NCI-H1048 (cell line): ENCODE results near the gene CYP11A1.

ENCODE experiments used
- DNase-seq: peaks from one replicate; lab custom pipeline; 2025; lab: John Stamatoyannopoulos, UW

CYP11A1 gene

GRCh38 chr15:74347757-74348250, 19.6 kb downstream of the CYP11A1 start:
- no peak for DNase-seq

- DNase-seq, result no peak
These were observed 22.4 kb downstream of the CYP11A1 start for GRCh38 chr15:74345051-74345450.

GRCh38 chr15:74343797-74344127, 23.7 kb downstream of the CYP11A1 start:
- DNase-seq, result no peak

DNA sequence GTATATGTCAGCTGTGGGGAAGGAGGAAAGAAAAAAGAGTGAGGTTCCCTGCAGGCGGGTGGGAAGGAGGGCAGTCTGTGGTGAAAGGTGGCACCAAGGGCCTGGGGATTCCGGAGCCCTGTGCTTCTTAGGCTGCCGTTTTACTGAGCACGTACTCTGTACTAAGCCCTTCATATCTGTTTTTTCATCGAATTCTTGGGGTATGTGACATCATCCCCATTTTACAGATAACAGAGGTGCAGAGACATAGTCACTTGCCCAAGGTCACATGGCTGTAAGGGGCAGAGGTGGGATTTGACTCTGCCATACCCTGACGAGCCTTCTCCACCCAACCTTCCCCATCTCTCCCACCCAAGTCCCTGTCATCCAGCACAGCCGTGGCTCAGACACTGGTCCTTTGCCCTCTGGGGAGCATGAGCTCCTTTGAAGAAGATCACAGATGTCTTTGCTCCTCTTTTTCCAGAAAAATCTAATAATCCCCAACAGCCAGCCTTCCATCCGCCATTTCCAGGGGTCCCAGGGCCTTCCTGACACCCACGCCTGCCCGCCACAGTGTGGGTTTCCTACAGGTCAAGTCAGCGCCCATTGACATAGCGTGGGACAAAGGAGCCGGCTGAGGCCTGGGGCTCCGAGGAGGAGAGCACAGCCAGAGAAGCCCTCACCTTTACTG, 24.2 kb downstream of the CYP11A1 start:
- no peak for DNase-seq

- DNase-seq, result no peak
These were observed 27.3 kb downstream of the CYP11A1 start for GRCh38 chr15:74340150-74340549.

DNA sequence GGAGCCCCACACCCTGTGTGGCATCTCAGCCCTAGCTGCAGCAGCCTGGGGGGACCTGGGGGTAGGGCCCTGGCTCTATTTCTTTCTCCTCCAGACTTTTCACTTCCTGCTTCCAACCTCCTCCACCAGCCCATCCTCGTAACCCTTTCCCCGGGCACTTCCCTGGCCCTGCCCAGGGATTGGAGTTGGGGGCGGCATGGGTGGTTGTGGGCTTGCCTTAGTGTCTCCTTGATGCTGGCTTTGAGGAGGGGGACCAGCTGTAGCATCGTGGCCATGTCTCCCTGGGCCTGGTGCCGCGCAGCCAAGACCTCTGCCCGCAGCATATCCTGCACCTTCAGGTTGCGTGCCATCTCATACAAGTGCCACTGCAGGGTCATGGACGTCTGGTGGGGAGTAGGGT, 28.1 kb downstream of the CYP11A1 start:
- no peak for DNase-seq

- DNase-seq, result no peak
These were observed 28.8 kb downstream of the CYP11A1 start for GRCh38 chr15:74338676-74339075.

- no peak for DNase-seq
These were observed 29.7 kb downstream of the CYP11A1 start for GRCh38 chr15:74337607-74338211.

GRCh38 chr15:74337146-74337545, 30.3 kb downstream of the CYP11A1 start:
- no peak for DNase-seq

DNA sequence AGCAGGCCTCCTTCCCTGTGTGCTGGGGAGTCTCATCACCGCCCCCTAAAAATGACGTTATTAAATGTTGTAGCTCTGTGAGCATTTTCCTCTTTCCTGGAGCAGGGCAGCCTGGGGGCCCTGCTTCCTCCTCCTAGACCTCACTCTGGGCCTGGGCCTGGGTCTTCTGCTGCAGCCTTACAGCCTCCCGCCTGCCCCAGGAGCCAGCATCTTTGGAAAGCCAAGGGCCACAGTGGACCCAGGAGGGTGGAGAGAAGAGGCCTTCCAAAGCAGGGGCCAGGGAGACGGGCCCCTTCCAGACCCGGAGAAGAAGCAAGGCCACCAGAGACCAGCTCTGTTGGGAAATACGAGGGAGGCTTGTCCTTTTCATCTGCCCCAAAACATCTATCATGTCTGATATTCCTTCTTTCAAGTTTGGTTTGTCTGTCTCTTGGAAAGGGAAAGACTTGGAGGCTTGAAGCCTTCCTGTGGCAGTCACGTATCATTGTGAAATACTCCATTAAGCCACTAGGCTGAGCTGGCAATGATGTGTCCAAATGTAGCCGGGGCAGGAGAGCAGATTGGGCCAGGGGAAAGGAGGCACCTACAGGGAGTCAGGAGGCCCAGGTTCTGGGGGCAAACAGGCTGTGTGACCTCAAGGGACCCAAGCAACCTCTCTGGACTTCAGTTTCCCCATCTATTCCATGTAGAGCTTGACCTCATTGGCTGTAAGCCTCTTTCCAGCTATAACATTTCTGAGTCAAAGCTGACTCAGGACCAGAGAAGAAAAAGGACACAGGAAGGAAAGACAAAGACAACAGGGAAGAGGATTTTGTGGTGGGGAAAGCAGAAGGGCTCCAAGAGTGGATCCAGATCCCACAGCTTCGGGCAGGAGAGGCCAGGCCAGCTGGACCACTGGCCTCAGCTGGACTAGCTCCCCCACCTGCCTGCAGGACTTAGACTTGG, 31.1 kb downstream of the CYP11A1 start:
- DNase-seq, result no peak

DNA sequence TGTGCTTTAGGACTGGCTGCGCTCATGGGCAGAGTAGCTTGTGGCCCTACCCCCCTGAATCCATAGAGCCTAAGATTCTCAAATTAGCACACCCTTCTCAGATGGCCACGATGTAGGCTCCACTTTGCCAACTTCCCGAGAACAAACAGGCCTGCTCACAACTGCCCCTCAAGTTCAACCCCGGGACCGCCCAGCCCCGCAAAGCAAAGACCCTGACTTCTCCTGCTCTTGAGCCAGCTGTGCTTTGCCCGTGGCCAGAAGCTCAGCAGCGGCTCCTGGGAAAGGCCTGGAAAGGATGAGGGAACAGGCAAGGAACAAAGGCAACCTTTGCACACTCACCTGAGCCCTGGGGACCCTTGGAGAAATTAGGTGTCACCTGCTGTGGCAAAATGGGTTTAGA, 32.0 kb downstream of the CYP11A1 start:
- no peak for DNase-seq

GRCh38 chr15:74334127-74334526, 33.3 kb downstream of the CYP11A1 start:
- no peak for DNase-seq

DNA sequence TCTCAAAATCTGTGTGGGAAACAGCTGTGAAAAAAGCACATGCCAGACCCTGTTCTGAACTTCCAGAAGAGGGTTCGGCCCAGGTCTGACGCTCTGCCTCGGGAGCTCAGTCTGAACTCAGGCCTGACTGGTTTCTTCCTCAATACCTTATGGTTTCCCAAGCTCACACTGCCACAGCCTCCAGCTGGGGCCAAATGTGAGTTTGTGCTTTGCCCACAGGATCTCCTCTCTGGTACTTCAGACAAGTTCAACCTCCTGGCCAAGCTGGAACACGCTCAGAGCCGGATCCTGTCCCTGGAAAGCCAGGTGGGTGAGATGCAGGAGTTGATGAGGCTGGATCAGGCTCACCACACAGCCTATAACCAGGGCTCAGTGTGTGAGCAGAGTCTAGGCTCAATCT, 33.8 kb downstream of the CYP11A1 start:
- no peak for DNase-seq

DNA sequence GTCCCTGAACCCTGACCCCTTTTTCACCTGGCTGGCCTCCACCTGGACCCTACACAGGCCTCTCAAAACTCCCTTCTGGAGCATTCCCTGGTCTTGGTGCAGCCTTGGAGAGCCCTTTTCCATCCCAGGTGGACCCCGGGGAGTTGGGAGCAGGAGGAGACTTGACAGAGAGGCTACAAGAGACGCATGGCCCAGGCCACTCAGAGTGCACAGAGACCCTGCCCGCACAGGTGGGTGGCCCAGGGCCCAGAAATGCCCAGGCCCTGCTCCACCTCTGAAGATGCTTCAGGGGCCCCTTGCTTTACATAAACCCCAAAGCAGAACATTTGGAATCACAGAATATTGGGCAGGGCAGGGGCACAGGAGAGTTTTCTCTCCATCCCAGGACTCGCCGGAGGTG, 34.4 kb downstream of the CYP11A1 start:
- DNase-seq, result no peak

DNA sequence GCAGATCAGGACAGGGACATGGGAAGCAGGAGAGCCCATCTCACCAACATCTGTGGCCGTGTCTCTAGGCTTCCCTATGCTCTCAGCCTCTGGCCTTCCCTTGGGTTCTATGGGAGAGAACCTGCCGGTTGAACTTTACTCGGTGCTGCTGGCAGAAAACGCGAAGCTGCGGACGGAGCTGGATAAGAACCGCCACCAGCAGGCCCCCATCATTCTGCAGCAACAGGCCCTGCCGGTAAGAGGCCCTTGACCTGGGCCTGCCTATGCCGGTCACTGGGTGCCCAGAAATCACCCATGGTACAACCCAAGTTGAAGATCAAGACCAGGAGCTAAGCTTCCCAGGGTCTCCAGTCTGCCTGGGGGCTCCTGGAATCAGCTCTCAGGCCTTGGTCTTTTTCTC, 34.8 kb downstream of the CYP11A1 start:
- DNase-seq, result no peak

DNA sequence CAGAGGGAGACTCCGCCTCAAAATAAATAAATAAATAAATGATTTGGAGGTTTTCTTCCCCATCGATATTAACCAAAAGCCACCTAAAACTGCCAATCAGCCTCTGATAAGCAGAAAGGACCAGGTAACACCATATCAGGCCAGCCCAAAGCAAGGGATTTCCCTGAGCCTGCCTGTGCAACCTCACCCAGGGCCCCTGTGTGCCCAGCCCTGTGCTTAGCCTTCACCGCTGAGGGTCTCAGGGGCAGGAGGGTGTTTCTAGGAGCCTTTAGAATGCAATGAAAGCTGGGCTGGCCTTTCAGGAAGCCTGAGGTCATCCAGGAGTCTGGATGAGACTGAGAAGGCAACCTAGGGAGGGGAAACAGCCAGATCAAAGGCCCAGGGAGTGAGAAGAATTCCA, 35.4 kb downstream of the CYP11A1 start:
- DNase-seq, result no peak

DNA sequence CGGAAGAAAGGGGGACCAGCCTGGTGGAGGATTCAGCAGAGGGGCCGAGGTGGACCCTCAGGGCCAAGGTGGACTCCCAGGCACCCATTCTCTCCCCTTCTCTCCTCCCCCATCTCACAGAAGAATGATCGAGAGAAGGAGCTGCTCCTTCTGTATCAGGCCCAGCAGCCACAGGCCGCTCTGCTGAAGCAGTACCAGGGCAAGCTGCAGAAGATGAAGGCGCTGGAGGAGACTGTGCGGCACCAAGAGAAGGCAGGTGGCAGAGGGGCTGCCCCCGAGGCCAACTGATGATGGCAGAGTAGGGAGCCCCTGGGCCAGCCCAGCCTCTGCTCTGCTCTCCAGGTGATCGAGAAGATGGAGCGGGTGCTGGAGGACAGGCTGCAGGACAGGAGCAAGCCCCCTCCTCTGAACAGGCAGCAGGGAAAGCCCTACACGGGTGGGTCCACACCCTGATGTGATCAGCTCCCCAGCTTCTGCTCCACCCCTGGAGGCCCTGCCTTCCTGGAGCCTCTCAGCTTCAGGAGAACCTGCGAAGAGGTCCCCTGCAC, 36.5 kb downstream of the CYP11A1 start:
- no peak for DNase-seq

DNA sequence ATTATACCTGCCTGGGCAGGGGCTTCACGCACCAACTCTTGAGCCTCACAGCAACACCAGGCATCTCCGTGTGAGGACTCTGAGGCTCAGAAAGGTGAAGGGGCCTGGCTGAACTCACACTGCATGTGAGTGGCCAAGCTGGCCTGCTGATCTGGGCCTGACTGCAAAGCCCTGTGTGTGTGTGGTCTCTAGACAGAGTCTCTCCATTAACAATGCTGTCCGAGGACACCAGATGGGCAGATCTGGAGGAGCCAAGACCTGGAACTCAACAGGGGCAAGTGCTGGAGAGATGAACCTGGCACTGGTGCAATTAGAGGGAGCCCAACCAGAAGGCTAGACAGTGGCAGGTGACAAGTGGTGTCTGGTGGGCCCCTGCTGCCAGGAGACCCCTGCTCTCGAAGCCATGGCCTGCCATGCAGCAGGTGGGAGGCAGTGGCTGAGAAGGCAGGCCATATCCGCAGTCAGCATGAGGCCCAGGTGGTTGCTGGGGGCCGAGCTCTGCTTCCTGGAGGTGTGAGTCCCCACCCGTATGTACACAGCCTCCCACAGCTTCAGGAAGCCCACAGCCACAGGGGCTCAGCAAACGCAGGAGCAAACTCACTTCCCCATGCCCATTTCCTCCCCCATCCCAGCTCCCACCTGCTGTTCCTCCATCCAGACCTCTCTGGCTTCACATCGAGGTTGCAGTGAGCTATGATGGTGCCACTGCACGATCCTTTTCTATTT, 39.0 kb downstream of the CYP11A1 start:
- no peak for DNase-seq

DNA sequence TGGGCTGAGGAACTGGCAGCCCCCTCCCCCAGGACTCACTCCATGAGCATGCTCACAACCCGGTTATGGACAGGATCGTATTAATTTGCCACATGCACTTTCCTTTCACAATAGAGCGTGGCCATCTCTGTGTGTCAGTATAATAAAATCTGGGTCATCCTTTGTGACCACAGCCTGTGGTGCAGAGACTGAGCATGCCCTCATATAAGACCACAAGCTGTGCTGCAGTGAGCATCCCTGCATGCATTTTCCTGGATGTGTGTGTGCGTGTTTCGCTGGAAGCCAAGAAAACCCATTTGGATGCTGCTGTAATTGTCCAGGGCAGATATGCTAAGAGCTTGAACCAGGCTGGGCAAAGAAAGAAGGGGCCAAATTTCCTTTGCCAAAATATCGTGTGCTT, 39.7 kb downstream of the CYP11A1 start:
- no peak for DNase-seq

DNA sequence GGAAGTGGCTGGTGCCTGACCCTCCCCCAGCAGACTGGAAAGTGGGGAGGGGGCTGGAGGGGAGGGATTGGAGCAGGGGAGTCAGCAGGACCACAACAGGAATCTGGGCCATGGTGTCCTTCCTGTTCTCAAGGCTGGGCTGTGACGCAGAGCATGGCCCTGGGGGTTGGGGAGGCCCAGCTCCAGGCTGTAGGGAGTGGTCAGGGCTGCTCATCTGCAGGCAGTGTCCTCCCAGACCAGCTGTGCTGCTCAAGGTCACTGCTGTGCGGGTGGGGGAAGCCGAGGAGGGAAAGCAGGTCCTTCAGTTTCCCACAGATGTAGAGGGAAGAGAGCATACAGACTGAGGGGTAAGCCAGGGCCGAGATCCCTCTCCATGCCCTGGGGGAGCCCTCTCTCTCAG, 40.7 kb downstream of the CYP11A1 start:
- DNase-seq, result no peak

- DNase-seq, result no peak
These were observed 42.7 kb downstream of the CYP11A1 start for GRCh38 chr15:74324714-74325113.
